Inferior parietal cortex (tissue), 1 donor: Measurements from ENCODE around the gene SLAIN1.
A peak's percentile ranks its signal among the peaks of the same experiment; 100 is the strongest.

Experiments
- DNase-seq: peaks from one replicate; pipeline ENCODE4 v3.0.0-alpha.2; 2016; ENCODE audit errors: extremely low spot score

SLAIN1 gene

GRCh38 chr13:77714119-77714755 lies 16.8 kb downstream of the SLAIN1 start:
- DNase-seq, result no peak

GRCh38 chr13:77715233-77715891 lies 17.9 kb downstream of the SLAIN1 start:
- DNase-seq, result no peak

- no peak for DNase-seq
Observed at GRCh38 chr13:77716692-77717091, 19.2 kb downstream of the SLAIN1 start.

GRCh38 chr13:77717508-77717907 lies 20.0 kb downstream of the SLAIN1 start:
- no peak for DNase-seq

- DNase-seq, result no peak
Observed at GRCh38 chr13:77719128-77719527, 21.6 kb downstream of the SLAIN1 start.

GRCh38 chr13:77720988-77721387 lies 23.5 kb downstream of the SLAIN1 start:
- no peak for DNase-seq

- DNase-seq, result no peak
Observed at GRCh38 chr13:77724092-77724491, 26.6 kb downstream of the SLAIN1 start.

GRCh38 chr13:77725071-77725470 lies 27.6 kb downstream of the SLAIN1 start:
- DNase-seq, result no peak

- no peak for DNase-seq
Observed at GRCh38 chr13:77728265-77729125, 31.0 kb downstream of the SLAIN1 start.

GRCh38 chr13:77729502-77730221 lies 32.2 kb downstream of the SLAIN1 start:
- no peak for DNase-seq

GRCh38 chr13:77730572-77730971 lies 33.1 kb downstream of the SLAIN1 start:
- DNase-seq, result no peak

- DNase-seq, result no peak
Observed at GRCh38 chr13:77732287-77732686, 34.8 kb downstream of the SLAIN1 start.

GRCh38 chr13:77733674-77734073 lies 36.2 kb downstream of the SLAIN1 start:
- DNase-seq, result no peak

GRCh38 chr13:77737583-77738200 lies 40.2 kb downstream of the SLAIN1 start:
- no peak for DNase-seq

GRCh38 chr13:77740097-77740735 lies 42.7 kb downstream of the SLAIN1 start:
- no peak for DNase-seq

- DNase-seq, result peak; percentile 92
Observed at GRCh38 chr13:77740931-77741596, 43.6 kb downstream of the SLAIN1 start.

- no peak for DNase-seq
Observed at GRCh38 chr13:77741597-77741972, 44.1 kb downstream of the SLAIN1 start.

GRCh38 chr13:77742801-77743200 lies 45.3 kb downstream of the SLAIN1 start:
- no peak for DNase-seq

- no peak for DNase-seq
Observed at GRCh38 chr13:77745784-77746183, 48.3 kb downstream of the SLAIN1 start.

GRCh38 chr13:77749344-77749880 lies 51.9 kb downstream of the SLAIN1 start:
- DNase-seq, result no peak
